GM13977 (cell line): ENCODE data around the gene DPH7.
"Not testable (repeated sequence)": the region's sequence is repeated elsewhere in the genome, so short reads cannot be mapped to it uniquely, and the experiment has no call there.

Experiments used
- DNase-seq: peaks from one replicate; pipeline ENCODE4 v3.0.0; 2012; ENCODE audit warnings: low spot score
- CTCF ChIP-seq: IDR thresholded peaks from 2 replicates; pipeline ENCODE4 v1.5.1; 2012; ENCODE audit warnings: mild to moderate bottlenecking, control low read depth; ENCODE audit not compliant: insufficient read depth; ENCODE audit errors: extremely low read depth, missing control alignments
- in situ Hi-C: fragments of 300-500 bp; cut with MboI; formaldehyde crosslinking; loops from one replicate; pipeline ENCODE4 v1.12.0; 2022; ENCODE audit warnings: low sequenced_read_pairs, low pct_unique_long_range_greater_than_20kb, mixed read lengths, inconsistent platforms; ENCODE audit not compliant: unreplicated experiment

Gene DPH7

GRCh38 chr9:137578518-137579258, at the start of gene DPH7:
DPH7 (minus strand) TSS chr9:137578925; CDS start chr9:137578777, 148 bp downstream.
- in situ Hi-C loops: no loop called here
- peak; percentile 98 for TF ChIP-seq CTCF

GRCh38 chr9:137627406-137627805, 48.7 kb upstream of the DPH7 start:
- DNase-seq, in situ Hi-C loops: not testable (repeated sequence)

More at GRCh38 chr9:137578518-137579258, at the start of gene DPH7:
- DNase-seq: peak; percentile 99

GRCh38 chr9:137626464-137626863, 47.7 kb upstream of the DPH7 start:
- TF ChIP-seq CTCF: no peak
- no peak for DNase-seq
- in situ Hi-C loops: no loop called here

GRCh38 chr9:137622211-137622610, 43.5 kb upstream of the DPH7 start:
- DNase-seq, in situ Hi-C loops: not testable (repeated sequence)

- DNase-seq: no peak
- no peak for TF ChIP-seq CTCF
- in situ Hi-C loops: no loop called here
These were observed 42.5 kb upstream of the DPH7 start for GRCh38 chr9:137621131-137621757.

- no peak for DNase-seq
- in situ Hi-C loops: no loop called here
- TF ChIP-seq CTCF: no peak
These were observed 41.9 kb upstream of the DPH7 start for GRCh38 chr9:137620581-137620980.

- DNase-seq: no peak
- no peak for TF ChIP-seq CTCF
- in situ Hi-C loops: no loop called here
These were observed 41.3 kb upstream of the DPH7 start for GRCh38 chr9:137620048-137620405.
